H9 (cell line): Measurements from ENCODE around the gene PCDHGA12. TPM values are rescaled to one million over a fixed set of nuclear protein-coding genes. Genes with fewer than 3 reads are reported as not detected.

ENCODE experiments used
- DNase-seq: peaks from one replicate; pipeline ENCODE4 v3.0.0-alpha.2; 2017
- H2AFZ ChIP-seq: one replicate; pipeline ENCODE4 v1.6.1; 2013; ENCODE audit warnings: mild to moderate bottlenecking, low read length, control low read depth, moderate library complexity
- H2AK5ac ChIP-seq: 2 replicates; pipeline ENCODE4 v1.6.1; 2013; ENCODE audit warnings: low read length, control low read depth, mixed read lengths; ENCODE audit not compliant: insufficient read length
- H2BK120ac ChIP-seq: one replicate; pipeline ENCODE4 v1.6.1; 2013; ENCODE audit warnings: low read depth, mild to moderate bottlenecking, low read length, control low read depth, inconsistent platforms; ENCODE audit not compliant: poor library complexity, severe bottlenecking
- H2BK12ac ChIP-seq: 2 replicates; pipeline ENCODE4 v1.6.1; 2013; ENCODE audit warnings: low read length, control low read depth, mixed read lengths, low read depth; ENCODE audit not compliant: insufficient read length
- H2BK15ac ChIP-seq: 2 replicates; pipeline ENCODE4 v1.6.1; 2013; ENCODE audit warnings: low read depth, low read length, control low read depth
- H2BK20ac ChIP-seq: one replicate; pipeline ENCODE4 v1.6.1; 2013; ENCODE audit warnings: low read depth, mild to moderate bottlenecking, low read length, control low read depth, inconsistent platforms; ENCODE audit not compliant: poor library complexity, severe bottlenecking
- H2BK5ac ChIP-seq: 2 replicates; pipeline ENCODE4 v1.6.1; 2013; ENCODE audit warnings: low read length, control low read depth, mixed read lengths; ENCODE audit not compliant: insufficient read length
- H3K14ac ChIP-seq: 2 replicates; pipeline ENCODE4 v1.6.1; 2013; ENCODE audit warnings: low read length, control low read depth; ENCODE audit not compliant: insufficient read depth
- H3K18ac ChIP-seq: 2 replicates; pipeline ENCODE4 v1.6.1; 2013; ENCODE audit warnings: low read depth, mild to moderate bottlenecking, mixed read lengths, low read length, control low read depth; ENCODE audit not compliant: insufficient read length
- H3K23ac ChIP-seq: 2 replicates; pipeline ENCODE4 v1.6.1; 2013; ENCODE audit warnings: low read length, control low read depth, mixed read lengths, low read depth; ENCODE audit not compliant: insufficient read length
- H3K23me2 ChIP-seq: 2 replicates; pipeline ENCODE4 v1.6.1; 2013; ENCODE audit warnings: low read depth, mild to moderate bottlenecking, mixed read lengths, low read length, control low read depth; ENCODE audit not compliant: insufficient read length, poor library complexity, severe bottlenecking
- H3K27ac ChIP-seq: 2 replicates; pipeline ENCODE4 v1.5.1; 2013; ENCODE audit warnings: low read length, control low read depth, mixed read lengths, low read depth; ENCODE audit not compliant: insufficient read length
- H3K27me3 ChIP-seq: 2 replicates; pipeline ENCODE4 v1.6.1; 2013; ENCODE audit warnings: low read length, control low read depth, inconsistent platforms; ENCODE audit not compliant: insufficient read depth
- H3K4ac ChIP-seq: 2 replicates; pipeline ENCODE4 v1.6.1; 2013; ENCODE audit warnings: low read depth, mild to moderate bottlenecking, control low read depth, inconsistent platforms, low read length, moderate library complexity
- H3K4me1 ChIP-seq: 2 replicates; pipeline ENCODE4 v1.6.1; 2013; ENCODE audit warnings: low read length, control low read depth, inconsistent platforms; ENCODE audit not compliant: insufficient read depth
- H3K4me2 ChIP-seq: 2 replicates; pipeline ENCODE4 v1.6.1; 2013; ENCODE audit warnings: low read length, control low read depth, mixed read lengths; ENCODE audit not compliant: insufficient read length, insufficient read depth
- H3K56ac ChIP-seq: 2 replicates; pipeline ENCODE4 v1.6.1; 2013; ENCODE audit warnings: low read depth, mild to moderate bottlenecking, mixed read lengths, low read length, control low read depth; ENCODE audit not compliant: insufficient read length
- H3K79me1 ChIP-seq: 2 replicates; pipeline ENCODE4 v1.6.1; 2013; ENCODE audit warnings: low read depth, mild to moderate bottlenecking, moderate library complexity, low read length, control low read depth, inconsistent platforms; ENCODE audit not compliant: insufficient read depth, poor library complexity, severe bottlenecking
- H3K79me2 ChIP-seq: 2 replicates; pipeline ENCODE4 v1.6.1; 2013; ENCODE audit warnings: low read length, control low read depth, inconsistent platforms; ENCODE audit not compliant: insufficient read depth
- H3K9ac ChIP-seq: 2 replicates; pipeline ENCODE4 v1.6.1; 2013; ENCODE audit warnings: low read length, control low read depth, mixed read lengths; ENCODE audit not compliant: insufficient read length; ENCODE audit errors: extremely low read depth
- H3K9me3 ChIP-seq: one replicate; pipeline ENCODE4 v1.6.1; 2013; ENCODE audit warnings: low read depth, low read length, inconsistent platforms; ENCODE audit not compliant: control insufficient read depth
- H3T11ph ChIP-seq: one replicate; pipeline ENCODE4 v1.6.1; 2013; ENCODE audit warnings: mild to moderate bottlenecking, low read length, control low read depth, inconsistent platforms
- H4K20me1 ChIP-seq: one replicate; pipeline ENCODE4 v1.6.1; 2013; ENCODE audit not compliant: control insufficient read depth, insufficient read length, insufficient read depth
- H4K5ac ChIP-seq: 2 replicates; pipeline ENCODE4 v1.6.1; 2013; ENCODE audit warnings: low read depth, mild to moderate bottlenecking, mixed read lengths, low read length, control low read depth; ENCODE audit not compliant: insufficient read length
- H4K8ac ChIP-seq: replicated peaks from 2 replicates; pipeline ENCODE4 v1.6.1; 2013; ENCODE audit warnings: low read length, control low read depth, mixed read lengths, low read depth; ENCODE audit not compliant: insufficient read length
- H4K91ac ChIP-seq: 2 replicates; pipeline ENCODE4 v1.6.1; 2013; ENCODE audit warnings: low read depth, mild to moderate bottlenecking, moderate library complexity, mixed read lengths, low read length, control low read depth; ENCODE audit not compliant: insufficient read length
- H3K27ac Mint-ChIP-seq, 3 experiments: 2 replicates in 2 of 3; 3 replicates in 1 of 3; pipeline ENCODE4 v1.8.0; 2020 to 2021; ENCODE audit warnings: mixed read lengths in 3 of 3, mild to moderate bottlenecking in 1 of 3, moderate library complexity in 1 of 3
- H3K27me3 Mint-ChIP-seq: 2 replicates; pipeline ENCODE4 v1.8.0; 2021; ENCODE audit warnings: low read depth, mild to moderate bottlenecking, moderate library complexity, mixed read lengths
- H3K36me3 Mint-ChIP-seq, 3 experiments: 2 replicates in 2 of 3; 3 replicates in 1 of 3; pipeline ENCODE4 v1.8.0; 2020 to 2021; ENCODE audit warnings: low read depth in 3 of 3, mixed read lengths in 3 of 3; ENCODE audit not compliant: insufficient read depth in 1 of 3
- H3K4me1 Mint-ChIP-seq, 2 experiments: 2 replicates each; pipeline ENCODE4 v1.8.0; 2020; ENCODE audit warnings: mixed read lengths in 2 of 2
- H3K4me3 Mint-ChIP-seq, 2 experiments: 2 replicates in 1 of 2; 3 replicates in 1 of 2; pipeline ENCODE4 v1.8.0; 2020 to 2021; ENCODE audit warnings: mild to moderate bottlenecking in 2 of 2, mixed read lengths in 2 of 2, moderate library complexity in 1 of 2
- H3K9me3 Mint-ChIP-seq, 2 experiments: 2 replicates in 1 of 2; 3 replicates in 1 of 2; pipeline ENCODE4 v1.8.0; 2020; ENCODE audit warnings: mild to moderate bottlenecking in 2 of 2, mixed read lengths in 2 of 2, moderate library complexity in 1 of 2
- WGBS: extraction: QIAGEN DNeasy Blood & Tissue Kit; methylation state at CpG from one replicate; pipeline ENCODE4 v1.1.7; 2013; ENCODE audit warnings: missing lambda C conversion rate, low lambda C conversion rate, mixed read lengths; ENCODE audit not compliant: insufficient read length; ENCODE audit errors: extremely low coverage; 5-methylcytosine and 5-hydroxymethylcytosine counted together
- total RNA-seq: library from RNA; stranded (reverse); gene quantifications from 2 replicates; pipeline ENCODE4 v1.2.1, GENCODE V29; 2021
- TF ChIP-seq, protein P1 (sequence below): fragments of 200-600 bp; sonication (generic); conservative IDR thresholded peaks from 3 replicates; pipeline ENCODE4 v1.8.0; 2021; ENCODE audit warnings: antibody characterized with exemption, mild to moderate bottlenecking

PCDHGA12 gene
- total RNA-seq, 1 experiment from 2014 or later = 1.3 TPM

- Histone ChIP-seq H3K27me3 (peaks cover 15% of the 10 kb centered on the region), H3T11ph (no peak overlapping the region), H3K23ac (no peak overlapping the region), H3K79me1 (no peaks in the 10 kb centered on the region), H2BK5ac (no peak overlapping the region), H2BK20ac (no peak overlapping the region), H4K8ac (no peak overlapping the region), H3K4ac (no peak overlapping the region), H3K79me2 (no peaks in the 10 kb centered on the region), H2BK15ac (no peak overlapping the region), H3K9me3 (peaks cover 5% of the 10 kb centered on the region), H4K20me1 (no peaks in the 10 kb centered on the region), H3K18ac (no peak overlapping the region), H3K23me2 (peaks cover 17% of the 10 kb centered on the region), H3K4me1 (0 out of 2 replicates have a peak, but pooled peaks cover 2% of the 10 kb centered on the region), H3K27ac (no peak overlapping the region), H4K5ac (no peak overlapping the region), H2BK12ac (no peak overlapping the region), H4K91ac (no peak overlapping the region), H2AFZ (no peak overlapping the region), H3K56ac (no peak overlapping the region), H3K14ac (peak overlapping the region; percentile 54; the same call in 1 of the 2 replicates), H2BK120ac (no peak overlapping the region), H3K9ac (peak overlapping the region; percentile 42), H3K4me2 (peak overlapping the region; percentile 95), H2AK5ac (no peak overlapping the region)
- Mint-ChIP-seq H3K36me3 (peaks cover 0 to 21% (median 8%) of the 10 kb centered on the region in 3 experiments; a peak in 4 of 7 replicates), H3K27me3 (peaks cover 33% of the 10 kb centered on the region), H3K9me3 (peaks cover 0 to 23% of the 10 kb centered on the region in 2 experiments; a peak in 4 of 5 replicates), H3K4me1 (peaks cover 23 to 30% of the 10 kb centered on the region in 2 experiments), H3K4me3 (peak overlapping the region; percentile 92 to 97), H3K27ac (peak overlapping the region; percentile 60 to 95 (median 81); a peak in 5 of 7 replicates)
- no CpG with 5 or more reads among the region's 58 CpGs for WGBS
- TF ChIP-seq, protein P1, sequence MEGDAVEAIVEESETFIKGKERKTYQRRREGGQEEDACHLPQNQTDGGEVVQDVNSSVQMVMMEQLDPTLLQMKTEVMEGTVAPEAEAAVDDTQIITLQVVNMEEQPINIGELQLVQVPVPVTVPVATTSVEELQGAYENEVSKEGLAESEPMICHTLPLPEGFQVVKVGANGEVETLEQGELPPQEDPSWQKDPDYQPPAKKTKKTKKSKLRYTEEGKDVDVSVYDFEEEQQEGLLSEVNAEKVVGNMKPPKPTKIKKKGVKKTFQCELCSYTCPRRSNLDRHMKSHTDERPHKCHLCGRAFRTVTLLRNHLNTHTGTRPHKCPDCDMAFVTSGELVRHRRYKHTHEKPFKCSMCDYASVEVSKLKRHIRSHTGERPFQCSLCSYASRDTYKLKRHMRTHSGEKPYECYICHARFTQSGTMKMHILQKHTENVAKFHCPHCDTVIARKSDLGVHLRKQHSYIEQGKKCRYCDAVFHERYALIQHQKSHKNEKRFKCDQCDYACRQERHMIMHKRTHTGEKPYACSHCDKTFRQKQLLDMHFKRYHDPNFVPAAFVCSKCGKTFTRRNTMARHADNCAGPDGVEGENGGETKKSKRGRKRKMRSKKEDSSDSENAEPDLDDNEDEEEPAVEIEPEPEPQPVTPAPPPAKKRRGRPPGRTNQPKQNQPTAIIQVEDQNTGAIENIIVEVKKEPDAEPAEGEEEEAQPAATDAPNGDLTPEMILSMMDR = no peak
- peak; percentile 59 for DNase-seq
These were observed 46.0 kb downstream of the PCDHGA12 start for GRCh38 chr5:141476132-141476911.
